MCF 10A (cell line): ENCODE data around the gene TRAF2. TPM values are rescaled to one million over a fixed set of nuclear protein-coding genes. Genes with fewer than 3 reads are reported as not detected.
A peak's percentile ranks its signal among the peaks of the same experiment; 100 is the strongest.

Source experiments
- BruUV-seq: library from RNA; stranded (reverse); fragments of 400-500 nt; replicated peaks from 2 replicates; lab custom pipeline; 2021; lab: Mats Ljungman, UMichigan
- CTCF ChIA-PET: fragments of 300-600 bp; sonication (Branson Sonifier 250); formaldehyde crosslinking; extraction: SDS; loops from one replicate; lab custom pipeline; 2021; ENCODE audit warnings: antibody characterized with exemption, inconsistent platforms; lab: Yijun Ruan, JAX
- POLR2A ChIA-PET: fragments of 300-600, 350-650 bp; sonication (Branson Sonifier 250); formaldehyde crosslinking; extraction: SDS; loops from one replicate; lab custom pipeline; 2020; ENCODE audit warnings: antibody characterized with exemption, inconsistent platforms; lab: Yijun Ruan, JAX
- DNase-seq: peaks from one replicate; pipeline ENCODE4 v3.0.0-alpha.2; 2018; ENCODE audit not compliant: unreplicated experiment
- H3K27ac Mint-ChIP-seq: one replicate; pipeline ENCODE4 v1.8.0; 2022; ENCODE audit warnings: mild to moderate bottlenecking, low read depth, mixed read lengths; ENCODE audit not compliant: unreplicated experiment
- H3K27me3 Mint-ChIP-seq: one replicate; pipeline ENCODE4 v1.8.0; 2022; ENCODE audit warnings: mixed read lengths; ENCODE audit not compliant: insufficient read depth, unreplicated experiment
- H3K36me3 Mint-ChIP-seq: one replicate; pipeline ENCODE4 v1.8.0; 2022; ENCODE audit warnings: mild to moderate bottlenecking, moderate library complexity, mixed read lengths; ENCODE audit not compliant: insufficient read depth, unreplicated experiment
- H3K4me1 Mint-ChIP-seq: one replicate; pipeline ENCODE4 v1.8.0; 2022; ENCODE audit warnings: mixed read lengths; ENCODE audit not compliant: insufficient read depth, unreplicated experiment
- H3K4me3 Mint-ChIP-seq: one replicate; pipeline ENCODE4 v1.8.0; 2022; ENCODE audit warnings: mild to moderate bottlenecking, moderate library complexity, mixed read lengths; ENCODE audit not compliant: unreplicated experiment
- H3K9me3 Mint-ChIP-seq: one replicate; pipeline ENCODE4 v1.8.0; 2022; ENCODE audit warnings: mixed read lengths; ENCODE audit not compliant: unreplicated experiment
- intact Hi-C: fragments of 100-400 bp; cut with micrococcal nuclease; formaldehyde crosslinking; loops from 2 replicates; pipeline ENCODE4 v1.14.1; 2022
- total RNA-seq: library from RNA; stranded (reverse); gene quantifications from 2 replicates; pipeline ENCODE4 v1.2.3, GENCODE V29; 2022
- TF ChIP-seq, protein P1 (sequence below): fragments of 200-600 bp; IDR thresholded peaks from one replicate; pipeline ENCODE4 v1.8.0; 2022; ENCODE audit warnings: antibody characterized with exemption, mild to moderate bottlenecking; ENCODE audit not compliant: unreplicated experiment

The TRAF2 gene
- total RNA-seq, 1 experiment from 2014 or later = 14.1 TPM

DNA sequence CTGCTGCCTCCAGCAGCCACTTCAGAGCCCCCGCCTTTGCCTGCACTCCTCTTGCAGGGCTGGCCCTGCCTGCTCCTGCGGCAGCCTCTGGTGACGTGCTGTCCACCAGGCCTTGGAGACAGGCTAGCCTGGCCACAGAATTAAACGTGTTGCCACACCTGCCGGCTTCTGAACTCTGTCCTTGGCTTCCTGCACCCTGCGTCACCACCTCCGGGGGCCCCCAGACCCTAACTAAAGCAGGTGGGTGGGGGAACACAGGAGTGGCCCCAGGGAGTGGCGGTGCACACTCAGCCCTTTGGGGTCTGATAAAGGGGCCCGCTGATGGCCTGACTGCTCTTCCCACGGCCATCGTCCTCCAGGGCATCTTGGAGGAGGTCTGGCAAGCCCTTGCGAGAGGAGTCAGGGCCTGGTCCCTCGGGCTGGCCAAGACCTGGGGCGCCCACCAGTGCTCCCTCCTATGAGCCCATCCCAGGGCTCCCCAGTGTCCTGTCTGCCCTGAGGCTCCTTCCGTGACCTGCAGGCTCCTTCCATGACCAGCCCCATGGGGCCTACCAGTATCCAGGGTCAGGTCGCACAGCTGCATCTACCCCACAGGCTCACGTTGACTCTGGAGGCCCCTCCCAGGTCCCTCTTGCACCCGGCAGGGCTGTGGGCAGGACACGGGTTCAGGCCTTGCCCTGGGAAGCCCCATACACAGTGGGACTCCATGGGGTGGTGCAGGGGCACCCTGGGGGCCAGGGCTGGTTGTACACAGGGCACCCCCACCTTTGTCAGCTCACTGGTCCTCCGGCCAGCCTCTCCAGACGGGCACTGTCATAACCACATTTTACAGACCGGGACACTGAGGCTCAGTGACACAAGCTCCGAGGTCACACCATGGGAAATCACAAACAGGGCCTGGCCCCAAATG, 35.2 kb upstream of the TRAF2 start:
- H3K4me3 Mint-ChIP-seq = peak overlapping the region; percentile 23
- CTCF ChIA-PET = interaction anchor here (0.7 kb wide), 1 partner anchor 87 kb away, joined by 4 read pairs; the partner anchor contains the start of gene LCN15
- H3K4me1 Mint-ChIP-seq = no peaks in the 10 kb centered on the region
- no peak overlapping the region for H3K27ac Mint-ChIP-seq
- TF ChIP-seq, protein P1, sequence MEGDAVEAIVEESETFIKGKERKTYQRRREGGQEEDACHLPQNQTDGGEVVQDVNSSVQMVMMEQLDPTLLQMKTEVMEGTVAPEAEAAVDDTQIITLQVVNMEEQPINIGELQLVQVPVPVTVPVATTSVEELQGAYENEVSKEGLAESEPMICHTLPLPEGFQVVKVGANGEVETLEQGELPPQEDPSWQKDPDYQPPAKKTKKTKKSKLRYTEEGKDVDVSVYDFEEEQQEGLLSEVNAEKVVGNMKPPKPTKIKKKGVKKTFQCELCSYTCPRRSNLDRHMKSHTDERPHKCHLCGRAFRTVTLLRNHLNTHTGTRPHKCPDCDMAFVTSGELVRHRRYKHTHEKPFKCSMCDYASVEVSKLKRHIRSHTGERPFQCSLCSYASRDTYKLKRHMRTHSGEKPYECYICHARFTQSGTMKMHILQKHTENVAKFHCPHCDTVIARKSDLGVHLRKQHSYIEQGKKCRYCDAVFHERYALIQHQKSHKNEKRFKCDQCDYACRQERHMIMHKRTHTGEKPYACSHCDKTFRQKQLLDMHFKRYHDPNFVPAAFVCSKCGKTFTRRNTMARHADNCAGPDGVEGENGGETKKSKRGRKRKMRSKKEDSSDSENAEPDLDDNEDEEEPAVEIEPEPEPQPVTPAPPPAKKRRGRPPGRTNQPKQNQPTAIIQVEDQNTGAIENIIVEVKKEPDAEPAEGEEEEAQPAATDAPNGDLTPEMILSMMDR = no peak
- peaks cover 35% of the 10 kb centered on the region for H3K36me3 Mint-ChIP-seq
- BruUV-seq = no TSS peak
- POLR2A ChIA-PET = interaction anchor here (0.5 to 1.5 kb wide), 3 partner anchors 9 to 23 kb away, joined by 3 to 6 read pairs (median 6); partner anchors contain the start of gene AJM1
- H3K9me3 Mint-ChIP-seq = no peaks in the 10 kb centered on the region
- DNase-seq = no peak
- intact Hi-C loops = no loop called here
- H3K27me3 Mint-ChIP-seq = no peaks in the 10 kb centered on the region

DNA sequence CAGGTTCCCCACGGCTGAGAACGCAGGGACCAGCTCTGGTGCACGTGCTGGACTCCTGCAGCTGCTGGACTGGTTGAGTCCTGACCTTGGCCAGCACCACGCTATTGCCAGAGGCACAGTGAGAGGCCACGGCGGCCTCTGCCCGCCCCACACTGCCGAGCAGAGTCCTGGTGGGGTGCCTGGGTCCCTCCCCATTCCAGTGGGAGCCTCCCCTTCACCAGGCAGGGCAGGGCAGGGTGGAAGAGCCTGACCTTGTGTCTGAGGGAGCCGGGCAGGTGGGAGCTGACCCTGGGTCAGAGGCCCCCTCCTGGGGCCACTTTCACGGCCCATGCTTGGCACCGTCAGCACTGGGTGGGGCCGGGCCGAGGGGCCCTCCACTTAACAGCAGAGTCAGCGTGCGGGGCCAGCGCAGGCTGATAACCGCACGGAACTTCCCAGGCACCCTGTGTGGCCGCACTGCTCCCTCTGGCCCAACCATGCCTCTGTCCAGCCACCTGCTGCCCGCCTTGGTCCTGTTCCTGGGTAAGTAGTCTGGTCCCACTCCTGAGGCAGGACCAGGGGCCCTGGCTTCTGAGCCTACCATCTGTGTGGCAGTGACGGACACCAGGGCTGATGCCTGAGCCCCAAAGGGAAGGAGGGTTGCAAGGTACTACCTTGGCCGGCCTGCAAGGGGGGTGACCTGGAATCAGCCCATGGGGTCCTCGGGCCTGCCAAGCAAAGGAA, 34.2 kb upstream of the TRAF2 start, which contains the start of gene MAMDC4:
Gene MAMDC4 (plus strand): TSS at position 406 of the 723 bp plus-strand sequence. CDS start 71 bp downstream, at position 477.
- H3K4me3 Mint-ChIP-seq = peak within 1 kb of the TSS; percentile 23
- peaks cover 34% of the 10 kb centered on the region for H3K36me3 Mint-ChIP-seq
- intact Hi-C loops = no loop called here
- ChIA-PET POLR2A (interaction anchor here (1.5 kb wide), 1 partner anchor 10 kb away, joined by 6 read pairs; the partner anchor contains the start of gene AJM1), CTCF (interaction anchor here (0.7 kb wide), 1 partner anchor 88 kb away, joined by 4 read pairs; the partner anchor contains the start of gene LCN15)
- no peaks in the 10 kb centered on the region for H3K4me1 Mint-ChIP-seq
- no peaks in the 10 kb centered on the region for H3K27me3 Mint-ChIP-seq
- no TSS peak for BruUV-seq
- TF ChIP-seq, protein P1 = no peak
- H3K9me3 Mint-ChIP-seq = no peaks in the 10 kb centered on the region
- DNase-seq = no peak
- H3K27ac Mint-ChIP-seq = no peak within 1 kb of the TSS

DNA sequence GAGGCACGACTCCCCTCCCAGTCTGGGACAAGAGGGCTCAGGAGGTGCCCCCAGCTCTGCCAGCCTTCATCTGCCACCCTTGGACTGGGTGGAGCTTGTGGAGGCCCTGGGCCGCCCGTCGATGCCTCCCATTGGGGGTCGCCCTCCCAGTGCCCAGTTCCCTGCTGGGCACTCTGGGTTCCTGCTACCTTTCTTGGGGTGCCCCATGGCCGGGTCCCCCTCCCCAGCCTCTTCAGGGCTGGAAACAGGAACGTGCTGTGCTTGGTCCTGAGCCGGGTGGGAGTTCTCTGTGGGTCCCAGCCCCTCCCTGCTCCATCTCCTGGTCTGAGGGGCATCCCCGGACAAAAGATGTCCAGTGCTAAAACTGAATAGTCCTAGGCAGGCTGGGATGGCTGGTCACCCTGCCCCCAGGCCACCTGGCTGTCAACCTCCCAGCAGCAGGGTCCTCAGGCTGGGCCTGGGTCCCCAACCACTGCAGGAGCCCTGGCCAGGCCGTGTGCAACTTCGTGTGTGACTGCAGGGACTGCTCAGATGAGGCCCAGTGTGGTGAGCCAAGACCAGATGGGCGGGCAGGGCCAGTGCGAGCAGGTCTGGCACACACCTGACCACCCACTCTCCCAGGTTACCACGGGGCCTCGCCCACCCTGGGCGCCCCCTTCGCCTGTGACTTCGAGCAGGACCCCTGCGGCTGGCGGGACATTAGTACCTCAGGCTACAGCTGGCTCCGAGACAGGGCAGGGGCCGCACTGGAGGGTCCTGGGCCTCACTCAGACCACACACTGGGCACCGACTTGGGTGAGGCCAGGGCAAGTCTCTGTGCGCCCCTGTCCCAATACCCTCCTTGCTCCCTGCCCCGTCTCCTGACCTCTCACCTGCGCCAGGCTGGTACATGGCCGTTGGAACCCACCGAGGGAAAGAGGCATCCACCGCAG, 33.4 kb upstream of the TRAF2 start:
- intact Hi-C loops = no loop called here
- H3K4me3 Mint-ChIP-seq = no peak overlapping the region
- H3K27me3 Mint-ChIP-seq = no peaks in the 10 kb centered on the region
- peaks cover 26% of the 10 kb centered on the region for H3K36me3 Mint-ChIP-seq
- H3K27ac Mint-ChIP-seq = no peak overlapping the region
- BruUV-seq = no TSS peak
- ChIA-PET POLR2A (no interaction called here), CTCF (interaction anchor here (0.9 kb wide), 1 partner anchor 65 kb away, joined by 3 read pairs; no protein-coding TSS in a partner anchor)
- no peak for DNase-seq
- TF ChIP-seq, protein P1 = no peak
- no peaks in the 10 kb centered on the region for H3K4me1 Mint-ChIP-seq
- no peaks in the 10 kb centered on the region for H3K9me3 Mint-ChIP-seq
